Upper lobe of right lung (tissue), 1 donor: ENCODE data around the gene CHAF1A. TPM values are rescaled to one million over a fixed set of nuclear protein-coding genes. Genes with fewer than 3 reads are reported as not detected.

Experiments
- ATAC-seq: fragments of 200-7000 bp; cut with Tn5 transposase; one replicate; pipeline ENCODE4 v1.9.1; 2020; ENCODE audit warnings: mild to moderate bottlenecking, moderate library complexity
- DNase-seq: peaks from one replicate; pipeline ENCODE4 v3.0.0-alpha.2; 2020
- H3K27ac ChIP-seq: fragments of 200-600 bp; one replicate; pipeline ENCODE4 v1.8.0; 2022
- H3K27me3 ChIP-seq: fragments of 200-600 bp; one replicate; pipeline ENCODE4 v1.8.0; 2022; ENCODE audit warnings: mild to moderate bottlenecking
- H3K36me3 ChIP-seq: fragments of 200-600 bp; one replicate; pipeline ENCODE4 v1.8.0; 2022
- H3K4me1 ChIP-seq: fragments of 200-600 bp; one replicate; pipeline ENCODE4 v1.8.0; 2022
- H3K4me3 ChIP-seq: fragments of 200-600 bp; one replicate; pipeline ENCODE4 v1.8.0; 2022; ENCODE audit warnings: mild to moderate bottlenecking
- H3K9me3 ChIP-seq: fragments of 200-600 bp; one replicate; pipeline ENCODE4 v1.8.0; 2022
- intact Hi-C: fragments of 100-400 bp; cut with DNase I; formaldehyde crosslinking; loops from one replicate; pipeline ENCODE4 v1.11.0; 2022
- total RNA-seq: library from RNA; stranded (reverse); fragmentation: NEBNext Ultra II Directional; extraction: Animal tissue kit (Norgen Biotek cat#: 25700); gene quantifications from one replicate; pipeline ENCODE4 v1.2.1, GENCODE V29; 2021
- TF ChIP-seq, protein P1 (sequence below): fragments of 200-600 bp; IDR thresholded peaks from one replicate; pipeline ENCODE4 v1.8.0; 2022; ENCODE audit warnings: antibody characterized with exemption
- donor health status: DM: no; HTN: yes; CAD: no; lungs with severe emphysema.

The CHAF1A gene
- total RNA-seq, 1 donor from 2014 or later, result 10.8 TPM

DNA sequence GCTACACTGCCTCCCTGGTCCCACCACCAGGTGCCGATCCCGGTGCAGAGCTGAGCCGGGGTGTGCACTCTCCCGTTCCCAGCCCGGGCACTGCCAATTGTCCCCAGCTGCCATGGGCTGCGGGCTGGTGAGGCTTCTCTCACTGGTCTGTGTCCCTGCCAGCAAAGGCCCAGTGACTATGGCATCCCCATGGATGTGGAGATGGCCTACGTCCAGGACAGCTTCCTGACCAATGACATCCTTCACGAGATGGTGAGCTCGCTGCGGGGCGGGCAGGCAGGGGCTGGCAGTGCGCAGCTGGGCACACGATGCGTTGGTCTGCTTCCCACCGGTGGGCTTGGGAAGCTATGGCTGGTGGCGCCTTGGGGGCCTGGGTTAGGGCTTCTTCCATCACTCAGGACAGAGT lies 44.5 kb upstream of the CHAF1A start:
- TF ChIP-seq, protein P1, sequence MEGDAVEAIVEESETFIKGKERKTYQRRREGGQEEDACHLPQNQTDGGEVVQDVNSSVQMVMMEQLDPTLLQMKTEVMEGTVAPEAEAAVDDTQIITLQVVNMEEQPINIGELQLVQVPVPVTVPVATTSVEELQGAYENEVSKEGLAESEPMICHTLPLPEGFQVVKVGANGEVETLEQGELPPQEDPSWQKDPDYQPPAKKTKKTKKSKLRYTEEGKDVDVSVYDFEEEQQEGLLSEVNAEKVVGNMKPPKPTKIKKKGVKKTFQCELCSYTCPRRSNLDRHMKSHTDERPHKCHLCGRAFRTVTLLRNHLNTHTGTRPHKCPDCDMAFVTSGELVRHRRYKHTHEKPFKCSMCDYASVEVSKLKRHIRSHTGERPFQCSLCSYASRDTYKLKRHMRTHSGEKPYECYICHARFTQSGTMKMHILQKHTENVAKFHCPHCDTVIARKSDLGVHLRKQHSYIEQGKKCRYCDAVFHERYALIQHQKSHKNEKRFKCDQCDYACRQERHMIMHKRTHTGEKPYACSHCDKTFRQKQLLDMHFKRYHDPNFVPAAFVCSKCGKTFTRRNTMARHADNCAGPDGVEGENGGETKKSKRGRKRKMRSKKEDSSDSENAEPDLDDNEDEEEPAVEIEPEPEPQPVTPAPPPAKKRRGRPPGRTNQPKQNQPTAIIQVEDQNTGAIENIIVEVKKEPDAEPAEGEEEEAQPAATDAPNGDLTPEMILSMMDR, result no peak
- intact Hi-C loops, result no loop called here
- H3K36me3 ChIP-seq, result peaks cover 50% of the 10 kb centered on the region
- H3K4me1 ChIP-seq, result no peaks in the 10 kb centered on the region
- DNase-seq, result no peak
- no peaks in the 10 kb centered on the region for H3K9me3 ChIP-seq
- H3K27ac ChIP-seq, result no peak overlapping the region
- H3K4me3 ChIP-seq, result no peak overlapping the region
- no peaks in the 10 kb centered on the region for H3K27me3 ChIP-seq
- ATAC-seq, result no peak

DNA sequence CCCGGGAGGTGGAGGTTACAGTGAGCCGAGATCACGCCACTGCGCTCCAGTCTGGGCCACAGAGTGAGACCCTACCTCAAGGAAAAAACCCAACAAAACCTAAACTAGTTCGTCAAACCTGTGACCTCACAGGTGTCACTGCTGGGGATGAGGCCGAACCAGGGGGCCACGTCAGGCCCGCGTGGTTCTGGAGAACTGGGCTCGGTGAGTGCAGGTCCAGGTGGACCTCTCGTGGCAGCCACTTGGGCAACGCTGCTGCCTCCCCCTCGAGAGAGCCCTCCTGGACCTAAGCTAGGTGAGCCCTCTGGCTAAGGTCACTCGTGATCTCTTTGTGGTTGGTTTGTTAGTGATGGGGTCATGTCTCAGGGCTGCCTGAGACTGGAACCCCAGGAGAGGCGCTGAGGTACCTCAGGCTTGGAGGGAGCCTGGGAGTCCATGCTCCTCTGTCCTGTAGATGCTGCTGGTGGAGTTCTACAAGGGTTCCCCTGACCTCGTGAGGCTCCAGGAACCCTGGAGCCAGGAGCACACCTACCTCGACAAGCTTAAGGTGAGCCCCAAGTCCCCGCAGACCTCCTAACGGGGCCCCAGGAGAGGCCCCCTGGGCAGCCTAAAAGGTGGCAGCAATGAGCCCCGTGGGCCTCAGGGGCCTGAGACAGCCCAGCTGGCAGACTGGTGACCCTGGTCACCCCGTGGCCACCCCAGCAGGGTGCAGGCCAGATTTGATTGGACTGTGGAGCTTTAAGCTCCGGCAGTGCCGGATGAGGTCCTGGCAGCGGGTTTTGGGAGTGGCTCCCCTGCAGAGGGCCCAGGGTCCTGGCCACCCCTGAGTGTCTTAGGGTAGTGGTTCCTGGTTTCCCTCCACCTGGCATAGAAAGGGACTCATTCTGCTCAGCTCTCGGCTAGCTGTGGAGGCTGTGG lies 43.5 kb upstream of the CHAF1A start:
- TF ChIP-seq, protein P1, result no peak
- Histone ChIP-seq H3K36me3 (peaks cover 60% of the 10 kb centered on the region), H3K27ac (no peak overlapping the region), H3K4me1 (no peaks in the 10 kb centered on the region), H3K9me3 (no peaks in the 10 kb centered on the region), H3K4me3 (no peak overlapping the region), H3K27me3 (no peaks in the 10 kb centered on the region)
- DNase-seq (no peak), ATAC-seq (no peak)
- intact Hi-C loops, result no loop called here

- ATAC-seq (peak; percentile 3), DNase-seq (no peak)
- intact Hi-C loops, result no loop called here
- TF ChIP-seq, protein P1, result no peak
- H3K9me3 ChIP-seq, result no peaks in the 10 kb centered on the region
- no peaks in the 10 kb centered on the region for H3K27me3 ChIP-seq
- peaks cover 66% of the 10 kb centered on the region for H3K36me3 ChIP-seq
- H3K27ac ChIP-seq, result no peak overlapping the region
- H3K4me3 ChIP-seq, result no peak overlapping the region
- H3K4me1 ChIP-seq, result no peaks in the 10 kb centered on the region
These were observed 42.8 kb upstream of the CHAF1A start for GRCh38 chr19:4359627-4360000.

DNA sequence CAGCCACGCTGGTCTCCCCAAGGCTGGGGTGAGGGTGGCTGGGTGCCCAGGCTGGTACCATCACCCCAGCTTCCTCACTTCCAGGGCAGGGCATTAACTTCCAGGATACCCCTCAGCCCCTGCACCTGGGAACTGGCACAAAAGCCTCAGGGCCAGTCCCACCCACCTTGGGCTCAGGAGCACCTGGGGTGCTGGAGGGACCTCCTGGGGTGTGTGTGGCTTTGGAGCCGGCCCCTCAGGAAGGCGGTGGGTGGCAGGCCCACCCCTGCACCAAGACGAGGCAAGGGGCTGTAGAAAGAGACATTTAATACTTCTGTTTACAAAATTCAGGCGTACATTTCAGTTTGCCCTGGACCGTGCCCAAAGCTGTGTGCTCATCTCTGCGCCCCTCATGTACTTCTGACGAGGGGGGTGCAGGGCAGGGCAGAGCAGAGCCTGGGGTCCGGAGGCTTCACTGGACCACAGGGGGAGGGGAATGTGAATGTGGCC lies 42.3 kb upstream of the CHAF1A start:
- H3K4me3 ChIP-seq, result no peak overlapping the region
- H3K27ac ChIP-seq, result no peak overlapping the region
- peaks cover 68% of the 10 kb centered on the region for H3K36me3 ChIP-seq
- TF ChIP-seq, protein P1, result no peak
- ATAC-seq, result no peak
- H3K27me3 ChIP-seq, result no peaks in the 10 kb centered on the region
- intact Hi-C loops, result no loop called here
- H3K9me3 ChIP-seq, result no peaks in the 10 kb centered on the region
- no peaks in the 10 kb centered on the region for H3K4me1 ChIP-seq
- no peak for DNase-seq

GRCh38 chr19:4360641-4361151 lies 41.7 kb upstream of the CHAF1A start:
- Histone ChIP-seq H3K9me3 (no peaks in the 10 kb centered on the region), H3K36me3 (peaks cover 74% of the 10 kb centered on the region), H3K4me1 (no peaks in the 10 kb centered on the region), H3K27me3 (no peaks in the 10 kb centered on the region), H3K27ac (no peak overlapping the region), H3K4me3 (no peak overlapping the region)
- ATAC-seq, result no peak
- intact Hi-C loops, result no loop called here
- DNase-seq, result no peak
- TF ChIP-seq, protein P1, result no peak
